ENCODE measurements around the gene FEZF1. TPM values are rescaled to one million over a fixed set of nuclear protein-coding genes. Genes with fewer than 3 reads are reported as not detected.

FEZF1 gene
- total and polyA plus RNA-seq, 2 of the 4 experiments (the other 2 are of a cell fraction), result not detected

DNA sequence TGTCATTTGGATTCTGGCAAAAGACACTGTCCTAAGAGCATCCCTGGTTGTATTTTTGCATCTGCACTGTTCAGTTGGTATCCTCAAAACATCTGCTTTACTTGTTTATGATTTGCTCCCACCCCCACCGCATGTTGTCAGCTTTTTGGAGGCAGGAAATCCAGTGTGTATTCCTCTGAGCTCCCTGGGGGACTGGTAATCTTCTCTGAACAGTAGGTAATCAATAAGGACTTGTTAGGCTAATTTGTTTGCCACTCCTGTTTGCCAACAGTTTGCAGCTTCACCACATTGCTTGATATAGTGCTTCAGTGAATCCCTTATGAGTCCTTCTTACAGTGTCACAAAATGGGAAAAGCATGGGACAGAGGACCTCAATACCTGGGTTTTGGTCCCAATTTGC, 49.1 kb downstream of the FEZF1 start:
- Histone ChIP-seq H3K9me3 (ENCODE audit: control insufficient read depth, insufficient read depth, low read length) (no peaks in the 10 kb centered on the region), H2BK20ac (ENCODE audit: low read depth, low read length) (no peak overlapping the region), H3K4me1 (ENCODE audit: control insufficient read depth, insufficient read depth, low read length) (no peaks in the 10 kb centered on the region), H3K9me1 (ENCODE audit: insufficient read depth, low read length) (no peaks in the 10 kb centered on the region), H2AFZ (replicated peaks; ENCODE audit: low read length, poor library complexity) (no peak overlapping the region), H3K27me3 (ENCODE audit: control insufficient read depth, insufficient read depth, low read length) (no peaks in the 10 kb centered on the region), H2AK9ac (replicated peaks; ENCODE audit: low read depth, low read length, poor library complexity) (no peak overlapping the region), H3K56ac (ENCODE audit: extremely low read depth, insufficient read depth, low read length) (no peak overlapping the region), H2BK15ac (ENCODE audit: low read depth, low read length) (no peak overlapping the region), H4K20me1 (ENCODE audit: insufficient read depth, low read length) (no peaks in the 10 kb centered on the region), H3K9ac (ENCODE audit: low read depth, low read length) (no peak overlapping the region), H4K8ac (ENCODE audit: low read depth in 2 of 2, low read length in 2 of 2) (no peak overlapping the region), H4K91ac (ENCODE audit: insufficient read depth, low read depth, low read length) (no peak overlapping the region), H3K27ac (ENCODE audit: insufficient read depth, low read length) (no peak overlapping the region), H3K79me1 (ENCODE audit: low read depth in 1 of 2, low read length in 2 of 2) (no peaks in the 10 kb centered on the region), H3K23ac (ENCODE audit: low read depth, low read length) (no peak overlapping the region), H3K14ac (replicated peaks; ENCODE audit: low read depth, low read length) (no peak overlapping the region), H4K5ac (ENCODE audit: low read depth, low read length) (no peak overlapping the region), H2AK5ac (ENCODE audit: low read depth, low read length) (no peak overlapping the region), H3K4ac (ENCODE audit: low read depth, low read length) (no peak overlapping the region), H3K18ac (ENCODE audit: low read depth, low read length) (no peak overlapping the region), H3K4me3 (ENCODE audit: insufficient read depth, low read depth, low read length) (no peak overlapping the region), H3K4me2 (ENCODE audit: low read depth, low read length) (no peak overlapping the region), H2BK5ac (ENCODE audit: low read depth, low read length, poor library complexity, severe bottlenecking) (no peak overlapping the region), H3K36me3 (ENCODE audit: control insufficient read depth, insufficient read depth, low read length) (no peaks in the 10 kb centered on the region), H2BK120ac (ENCODE audit: low read depth, low read length) (no peak overlapping the region)
- ChIA-PET POLR2A (ENCODE audit: unreplicated experiment) (no interaction called here), CTCF (interaction anchor here (0.5 kb wide), 1 partner anchor 651 kb away, joined by 3 read pairs; no protein-coding TSS in a partner anchor)
- no CpG with 5 or more reads among the region's 1 CpG for WGBS, 2 experiments (ENCODE audit: extremely low coverage in 2 of 2, insufficient read length in 1 of 2)
- dilution Hi-C loops (cut with HindIII; ENCODE audit: low sequenced_read_pairs, unreplicated experiment) (no loop called here), in situ Hi-C loops (cut with MboI; ENCODE audit: low sequenced_read_pairs) (no loop called here), intact Hi-C loops (cut with micrococcal nuclease) (no loop called here)
- ATAC-seq (ENCODE audit: low read depth), result no peak
- TF ChIP-seq MXI1 (IDR thresholded peaks at IDR 0.05; ENCODE audit: borderline replicate concordance, low read depth, low read length) (no peak), MAZ (IDR thresholded peaks at IDR 0.05; ENCODE audit: borderline replicate concordance, low read depth, low read length) (no peak)
- DNase-seq, result no peak
- BruUV-seq (replicated peaks), result no TSS peak

Other genes with a start within 250 kb of the FEZF1 start
- gene AASS, start 160.5 kb downstream of the FEZF1 start, total RNA-seq (2012; rRNA removed), result 12.9 and 15.0 TPM in 2 replicates
- gene AASS, start 160.5 kb downstream of the FEZF1 start, polyA plus RNA-seq (2012; rRNA removed), result 4.7 and 6.1 TPM in 2 replicates

Measured in IMR-90 (cell line).